Activated gamma-delta T cell (primary cell): ENCODE results near the gene RTN1.
"Not testable (repeated sequence)": the region's sequence is repeated elsewhere in the genome, so short reads cannot be mapped to it uniquely, and the experiment has no call there.

Experiments
- DNase-seq: peaks from one replicate; lab custom pipeline; 2025; lab: John Stamatoyannopoulos, UW

RTN1 gene

DNA sequence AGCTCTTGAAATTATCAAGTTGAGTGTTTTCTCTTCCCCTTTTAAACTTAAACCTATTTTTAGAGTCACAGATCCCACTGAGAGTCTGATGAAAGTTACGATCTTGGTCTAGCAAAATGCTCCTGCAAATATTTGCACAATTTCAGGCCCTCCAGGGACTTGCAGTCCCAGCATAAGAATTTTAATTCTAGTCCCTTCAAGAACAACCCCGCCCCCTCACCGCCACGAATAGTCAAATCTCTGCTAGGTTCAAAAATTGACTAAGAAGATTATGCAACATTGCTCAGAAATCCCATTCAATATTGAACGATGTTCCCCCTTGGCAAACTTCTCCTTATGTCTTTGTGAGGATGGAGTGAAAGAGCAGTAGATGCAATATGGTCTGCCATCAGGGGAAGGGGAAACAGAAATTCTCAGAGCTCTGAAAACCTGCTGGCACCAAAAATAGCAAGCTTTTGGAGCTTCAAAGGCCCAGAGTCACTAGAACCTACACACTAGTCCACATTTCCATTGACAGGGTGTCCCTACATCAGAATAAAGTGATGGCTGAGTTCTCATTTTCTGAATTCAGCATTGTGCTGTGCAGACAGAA is 166.4 kb downstream of the RTN1 start:
- DNase-seq, result no peak

DNA sequence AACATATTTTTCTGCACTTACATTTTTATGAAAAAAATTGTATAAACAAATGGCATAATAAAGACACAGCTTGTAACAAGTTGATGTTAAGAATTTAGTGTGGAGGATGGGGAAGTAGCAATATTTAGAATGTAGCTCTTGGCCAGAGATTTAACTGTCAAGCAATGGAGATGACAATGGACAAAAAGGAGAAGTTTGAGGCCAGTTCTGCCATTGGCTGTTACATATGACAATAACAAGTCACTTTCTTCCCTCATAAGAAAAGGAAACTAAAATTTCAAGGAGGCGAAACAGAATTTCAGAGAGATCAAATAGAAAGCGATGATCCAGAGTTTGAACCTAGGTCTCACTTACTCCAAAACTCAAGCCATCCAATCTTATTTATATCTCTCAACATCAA is 171.1 kb downstream of the RTN1 start:
- DNase-seq, result no peak

DNA sequence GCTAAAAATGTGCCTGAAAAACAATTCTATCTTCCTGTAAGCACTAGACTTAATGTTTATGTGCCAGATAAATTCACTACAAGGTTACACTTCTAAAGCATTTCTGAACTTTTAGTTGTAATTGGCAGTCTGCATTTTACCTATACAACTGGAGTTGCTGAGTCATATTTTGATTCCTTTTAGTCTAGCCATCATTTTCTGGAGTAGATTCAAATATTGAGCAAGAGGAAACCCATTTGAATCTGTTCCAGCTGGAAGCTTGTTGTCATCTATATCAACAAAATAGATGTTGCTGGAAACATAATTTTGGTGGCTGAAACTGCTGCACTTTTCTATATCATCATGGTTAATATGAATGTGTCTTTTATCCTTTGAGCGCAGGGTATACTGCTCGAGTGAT is 171.8 kb downstream of the RTN1 start:
- no peak for DNase-seq

DNA sequence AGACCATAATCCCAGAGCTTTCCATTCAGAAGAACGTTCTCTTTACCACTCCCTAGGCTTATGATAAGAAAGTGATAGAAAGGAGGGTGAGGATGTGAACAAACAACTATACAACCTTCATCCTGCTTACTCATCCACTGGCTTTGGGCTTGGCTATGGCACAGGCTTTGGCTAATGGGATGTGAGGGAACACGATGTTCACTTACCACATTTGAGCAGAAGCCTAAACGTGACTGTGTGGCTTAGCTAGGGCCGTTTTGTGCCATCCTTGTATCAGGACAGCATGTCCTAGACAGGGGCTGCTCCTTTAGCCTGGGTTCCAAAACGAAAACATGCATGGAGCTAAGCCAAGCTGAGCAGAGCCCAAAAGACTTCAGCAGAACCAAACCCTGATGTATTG is 175.4 kb downstream of the RTN1 start:
- DNase-seq, result no peak

DNA sequence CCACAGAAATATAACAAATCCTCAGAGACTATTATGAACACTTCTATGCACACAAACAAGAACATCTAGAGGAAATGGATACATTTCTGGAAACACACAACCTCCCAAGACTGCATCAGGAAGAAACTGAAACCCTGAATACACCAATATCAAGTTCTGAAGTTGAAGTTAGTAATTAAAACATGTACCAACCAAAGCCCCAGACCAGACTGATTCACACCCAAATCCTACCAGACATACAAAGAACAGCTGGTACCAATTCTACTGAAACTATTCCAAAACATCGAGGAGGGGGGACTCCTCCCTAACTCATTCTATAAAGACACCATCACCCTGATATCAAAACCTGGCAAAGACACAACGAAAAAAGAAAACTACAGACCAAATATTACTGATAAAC is 179.3 kb downstream of the RTN1 start:
- DNase-seq, result no peak

DNA sequence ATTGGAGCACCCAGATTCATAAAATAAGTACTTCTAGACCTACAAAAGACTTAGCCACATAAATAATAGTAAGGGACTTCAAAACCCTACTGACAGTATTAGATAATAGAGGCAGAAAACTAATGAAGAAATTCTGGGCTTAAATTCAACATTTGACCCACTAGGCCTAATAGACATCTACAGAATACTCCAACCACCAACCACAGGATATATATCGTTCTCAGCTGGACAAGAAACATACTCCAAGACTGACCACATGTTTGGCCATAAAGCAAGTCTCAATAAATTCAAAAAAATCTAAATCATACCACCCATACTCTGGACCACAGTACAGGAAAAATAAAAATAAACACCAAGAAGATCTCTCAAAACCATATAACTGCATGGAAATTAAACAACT is 180.2 kb downstream of the RTN1 start:
- no peak for DNase-seq

DNA sequence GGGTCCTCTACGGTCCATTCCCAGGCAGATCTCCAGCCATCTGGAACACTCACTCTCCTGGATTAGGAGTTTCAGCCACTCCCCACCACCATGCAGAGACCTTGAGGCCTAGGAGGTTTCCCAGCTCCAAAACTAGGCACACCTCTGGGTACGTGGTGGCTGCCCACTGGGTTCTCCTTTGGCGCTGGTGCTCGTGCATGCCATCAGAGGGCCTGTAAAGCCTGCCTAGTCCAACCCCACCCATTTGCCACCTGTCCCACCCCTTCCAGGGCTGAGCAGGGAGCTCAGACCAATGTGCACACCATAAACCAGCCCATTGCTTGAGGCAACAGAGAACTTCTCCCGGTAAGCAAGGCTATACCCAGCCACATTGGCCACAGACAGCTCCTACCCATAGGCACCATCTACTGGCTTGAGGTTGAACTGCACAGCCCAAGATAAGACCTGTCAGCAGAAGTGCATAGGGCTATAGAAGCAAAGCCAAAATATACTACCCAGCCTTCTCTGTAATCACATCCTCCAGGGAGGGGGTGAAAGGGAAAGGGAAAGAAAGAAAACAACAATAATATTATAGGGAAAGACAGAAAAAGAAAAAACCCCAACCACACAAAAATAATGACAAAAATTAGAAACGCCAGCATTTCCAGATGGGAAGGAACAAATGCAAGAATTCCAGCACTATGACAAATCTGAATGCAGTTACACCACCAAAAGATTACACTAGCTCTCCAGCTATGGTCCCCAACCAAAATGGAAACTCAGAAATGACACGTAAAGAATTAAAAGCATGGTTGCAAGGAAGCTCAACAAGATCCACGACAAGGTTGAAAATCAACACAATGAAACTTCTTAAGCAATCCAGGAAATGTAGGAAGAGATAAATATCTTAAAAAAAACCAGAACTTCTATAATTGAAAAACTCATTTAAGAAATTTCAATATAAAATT is 182.1 kb downstream of the RTN1 start:
- no peak for DNase-seq

DNA sequence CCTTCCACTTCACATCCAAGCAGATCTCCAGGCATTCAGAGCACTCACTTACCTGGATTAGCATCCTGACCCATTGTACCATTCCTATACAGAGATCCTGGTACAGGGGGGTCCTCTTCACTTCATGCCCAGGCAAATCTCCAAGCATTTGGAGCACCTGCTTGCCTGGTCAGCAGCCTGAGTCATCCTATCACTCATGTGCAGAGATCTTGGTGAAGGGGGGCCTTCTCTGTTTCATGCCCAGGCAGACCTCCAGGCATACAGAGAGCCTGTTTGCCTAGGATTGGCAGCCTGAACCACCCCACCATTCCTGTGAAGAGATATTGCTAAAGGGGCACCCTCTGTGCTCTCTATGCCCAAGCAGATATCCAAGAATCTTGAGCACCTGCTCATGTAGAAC is 182.9 kb downstream of the RTN1 start:
- DNase-seq, result no peak

DNA sequence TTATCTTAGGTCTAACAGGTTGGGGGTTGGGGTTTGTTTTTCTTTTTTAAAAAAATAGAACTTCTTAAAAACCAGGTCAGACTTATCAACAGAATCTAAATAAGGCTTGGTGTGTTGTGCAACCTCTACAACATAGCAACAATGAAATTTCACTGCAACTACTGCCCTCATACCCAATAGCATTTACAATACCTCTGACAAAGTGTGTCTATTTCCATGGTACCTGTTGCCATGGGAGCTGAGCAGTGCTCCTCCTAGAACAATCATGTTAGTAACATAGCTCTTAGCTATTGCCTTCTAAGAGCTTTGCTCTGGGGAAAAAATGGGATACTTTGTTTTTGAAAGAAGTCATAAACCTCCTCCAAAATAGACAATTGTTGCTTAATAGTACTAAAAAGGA is 190.7 kb downstream of the RTN1 start:
- no peak for DNase-seq

DNA sequence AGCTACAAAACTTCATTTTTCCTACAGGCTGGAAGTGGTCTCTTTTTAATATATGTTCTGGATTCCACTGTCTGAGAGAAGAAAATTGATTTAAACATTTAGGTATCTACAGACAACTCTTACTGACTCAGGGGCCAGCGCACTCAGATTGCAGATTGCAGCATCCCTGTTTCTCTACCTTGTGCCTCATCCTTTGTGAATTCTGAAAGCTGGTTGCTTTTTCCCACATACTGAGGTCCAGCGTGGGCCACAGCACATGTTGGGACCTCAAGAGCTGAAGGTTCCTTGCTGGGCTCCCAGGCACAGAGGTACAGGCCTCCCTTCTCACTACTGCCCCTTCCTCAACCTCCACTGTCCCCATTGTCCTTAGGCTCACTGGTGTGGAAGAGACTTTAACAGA is 192.2 kb downstream of the RTN1 start:
- DNase-seq, result no peak

DNA sequence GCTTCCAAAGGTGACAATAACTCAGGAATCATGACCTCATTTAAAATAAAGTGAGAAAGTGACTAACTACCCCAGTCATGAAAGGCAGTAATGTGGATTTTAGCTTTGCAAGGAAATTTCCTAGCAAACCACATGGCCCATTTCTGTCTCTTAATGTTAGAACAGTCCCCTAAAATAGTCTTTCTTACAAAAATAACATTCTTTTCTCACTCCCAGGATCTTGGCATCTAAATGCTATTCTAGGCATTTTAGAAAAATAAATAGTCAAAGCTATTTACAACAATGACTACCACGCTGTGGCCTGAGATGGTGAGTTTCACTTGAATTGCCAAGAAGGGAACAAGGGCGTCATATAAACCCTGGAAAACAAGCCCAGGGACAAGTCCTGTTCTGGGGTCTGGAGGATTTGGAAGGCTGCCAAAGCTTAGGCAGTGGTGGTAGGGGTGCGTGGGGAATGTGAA is 192.8 kb downstream of the RTN1 start:
- no peak for DNase-seq

DNA sequence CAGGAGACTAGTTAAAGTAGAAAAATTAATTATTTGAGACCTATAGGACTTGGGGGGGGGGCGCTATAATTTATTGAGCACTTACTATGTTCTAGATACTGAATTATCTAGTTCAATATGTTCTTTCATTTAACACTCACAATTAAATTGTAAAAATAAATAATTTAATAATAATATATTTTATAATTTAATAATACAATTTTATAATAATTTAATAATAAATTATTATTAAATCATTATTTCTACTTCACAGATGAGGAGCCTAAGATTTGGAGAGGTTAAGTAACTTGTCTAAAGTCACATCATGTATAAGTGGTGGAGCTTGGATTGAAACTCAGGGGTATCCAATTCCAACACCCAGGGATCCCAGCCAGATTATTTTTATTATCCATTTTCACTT is 195.2 kb downstream of the RTN1 start:
- DNase-seq, result no peak

DNA sequence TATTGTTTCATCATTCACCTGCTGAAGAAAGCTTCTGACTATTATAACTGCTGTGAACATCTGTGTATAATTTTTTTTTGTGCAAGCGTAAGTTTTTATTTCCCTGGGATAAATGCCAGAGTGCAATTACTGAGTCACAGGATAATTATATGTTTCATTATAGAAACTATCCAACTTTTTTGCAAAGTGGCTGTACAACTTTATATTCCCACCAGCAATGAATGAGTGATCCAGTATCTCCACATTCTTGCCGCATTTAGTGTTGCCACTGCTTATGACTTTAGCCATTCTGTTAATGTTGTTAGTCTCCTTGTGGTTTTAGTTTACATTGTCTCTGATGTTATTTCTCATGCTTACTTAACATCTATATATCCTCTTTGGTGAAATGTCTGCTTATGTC is 205.8 kb downstream of the RTN1 start:
- no peak for DNase-seq

DNA sequence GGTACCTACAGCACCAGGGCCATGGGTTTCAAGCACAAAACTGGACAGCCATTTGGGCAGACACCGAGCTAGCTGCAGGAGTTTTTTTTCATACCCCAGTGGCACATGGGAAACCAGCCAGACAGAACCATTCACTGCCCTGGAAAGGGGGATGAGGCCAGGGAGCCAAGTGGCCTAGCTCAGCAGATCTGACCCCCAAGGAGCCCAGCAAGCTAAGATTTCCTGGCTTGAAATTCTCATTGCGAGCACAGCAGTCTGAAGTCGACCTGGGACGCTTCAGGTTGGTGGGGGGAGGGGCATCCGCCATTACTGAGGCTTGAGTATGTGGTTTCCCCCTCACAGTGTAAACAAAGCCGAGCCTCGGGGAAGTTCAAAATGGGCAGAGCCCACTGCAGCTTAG is 212.8 kb downstream of the RTN1 start:
- DNase-seq, result no peak

DNA sequence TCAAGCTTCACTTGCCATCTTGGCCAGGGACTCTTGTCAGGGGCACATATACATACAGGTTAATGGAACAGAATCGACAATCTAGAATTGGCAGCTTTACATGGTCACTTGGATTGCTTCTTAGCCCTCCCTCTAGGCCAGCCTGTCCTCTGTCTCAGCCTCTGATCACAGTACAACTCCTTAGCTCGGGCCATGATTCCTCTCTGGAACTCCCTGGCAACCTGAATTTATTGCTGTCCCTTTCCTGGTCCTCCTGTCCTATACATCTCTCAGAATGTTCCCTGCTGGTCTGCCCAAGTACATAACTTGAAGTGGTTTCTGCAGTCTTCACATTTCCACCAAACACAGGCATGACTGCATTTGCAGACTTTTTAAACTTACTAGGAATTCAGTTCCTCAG is 214.1 kb downstream of the RTN1 start:
- no peak for DNase-seq

DNA sequence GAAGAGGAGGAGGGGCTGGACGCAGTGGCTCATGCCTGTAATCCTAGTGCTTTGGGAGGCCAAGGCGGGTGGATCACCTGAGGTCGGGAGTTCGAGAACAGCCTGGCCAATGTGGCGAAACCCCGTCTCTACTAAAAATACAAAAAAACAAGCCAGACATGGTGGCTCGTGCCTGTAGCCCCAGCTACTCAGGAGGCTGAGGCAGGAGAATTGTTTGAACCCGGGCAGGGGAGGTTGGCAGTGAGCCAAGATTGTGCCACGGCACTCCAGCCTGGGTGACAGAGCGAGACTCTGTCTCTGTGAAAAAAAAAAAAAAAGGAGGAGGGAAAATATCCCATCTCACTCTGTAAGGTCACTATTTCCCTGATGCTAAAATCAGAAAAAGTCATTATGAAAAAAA is 216.4 kb downstream of the RTN1 start:
- not testable (repeated sequence) for DNase-seq

DNA sequence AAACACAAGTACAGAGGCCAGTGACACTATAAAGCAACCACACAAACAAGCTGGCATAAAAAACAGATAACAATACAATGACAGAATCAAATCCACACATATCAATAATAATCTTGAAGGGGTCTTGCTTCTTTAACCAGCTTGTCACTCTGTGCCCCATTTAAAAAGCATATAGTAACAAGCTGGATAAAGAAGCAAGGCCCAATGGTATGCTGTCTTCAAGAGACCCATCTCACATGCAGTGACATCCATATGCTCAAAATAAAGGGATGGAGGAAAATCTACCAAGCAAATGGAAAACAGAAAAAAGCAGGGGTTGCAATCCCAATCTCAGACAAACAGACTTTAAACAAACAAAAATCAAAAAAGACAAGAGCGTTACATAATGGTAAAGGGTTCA is 223.7 kb downstream of the RTN1 start:
- DNase-seq, result not testable (repeated sequence)

DNA sequence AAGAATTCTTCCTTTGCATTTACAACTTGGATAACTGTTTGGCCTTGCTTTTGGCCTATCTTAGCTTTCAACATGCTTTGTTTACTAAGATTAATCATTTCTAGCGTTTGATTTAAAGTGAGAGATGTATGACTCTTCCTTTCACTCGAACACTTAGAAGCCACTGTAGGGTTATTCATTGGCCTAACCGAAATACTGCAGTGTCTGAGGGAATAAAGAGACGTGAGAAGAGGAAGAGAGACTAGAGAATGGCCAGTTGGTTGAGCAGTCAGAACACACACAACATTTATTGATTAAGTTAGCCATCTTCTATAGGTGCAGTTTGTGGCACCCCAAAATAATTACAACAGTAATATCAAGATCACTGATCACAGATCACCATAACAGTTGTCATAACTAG is 231.7 kb downstream of the RTN1 start:
- DNase-seq, result no peak

DNA sequence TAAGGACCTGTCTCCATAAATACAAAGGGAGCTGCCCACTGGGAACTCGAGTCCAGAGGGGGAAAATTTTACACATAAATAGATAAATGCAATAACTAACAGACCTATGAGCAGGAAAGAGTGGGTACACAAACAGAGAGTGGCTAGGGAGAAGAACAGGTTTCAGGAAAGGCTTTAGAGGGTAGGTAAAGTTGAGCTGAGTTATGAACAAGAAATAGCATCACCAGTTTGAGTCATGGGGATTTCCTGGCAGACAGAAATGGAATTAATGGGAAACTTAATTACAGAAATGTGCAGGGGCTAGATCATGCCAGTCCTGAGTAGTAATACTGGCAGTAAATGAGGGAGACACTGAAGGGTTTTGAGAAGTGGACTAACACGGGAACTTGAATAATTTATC is 236.0 kb downstream of the RTN1 start:
- no peak for DNase-seq

DNA sequence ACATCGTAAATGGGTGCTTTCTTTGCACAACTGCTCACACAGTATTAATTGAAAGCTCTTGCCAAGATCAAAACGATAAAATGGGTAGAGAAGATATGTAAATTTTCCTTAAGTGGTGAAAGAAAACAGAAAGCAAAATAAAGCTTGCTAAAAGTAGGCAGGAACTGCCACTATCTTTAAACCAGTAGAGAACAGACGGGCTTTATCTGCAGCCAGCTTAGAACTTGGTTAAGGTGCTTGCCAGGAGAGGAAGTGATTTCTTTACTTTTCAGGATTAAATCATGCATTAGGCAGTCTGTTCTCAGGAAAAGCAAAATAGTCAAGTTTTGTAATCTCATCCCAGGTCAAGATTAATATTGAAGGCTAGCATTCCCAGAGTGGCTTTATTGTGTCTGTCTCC is 237.1 kb downstream of the RTN1 start:
- DNase-seq, result no peak

DNA sequence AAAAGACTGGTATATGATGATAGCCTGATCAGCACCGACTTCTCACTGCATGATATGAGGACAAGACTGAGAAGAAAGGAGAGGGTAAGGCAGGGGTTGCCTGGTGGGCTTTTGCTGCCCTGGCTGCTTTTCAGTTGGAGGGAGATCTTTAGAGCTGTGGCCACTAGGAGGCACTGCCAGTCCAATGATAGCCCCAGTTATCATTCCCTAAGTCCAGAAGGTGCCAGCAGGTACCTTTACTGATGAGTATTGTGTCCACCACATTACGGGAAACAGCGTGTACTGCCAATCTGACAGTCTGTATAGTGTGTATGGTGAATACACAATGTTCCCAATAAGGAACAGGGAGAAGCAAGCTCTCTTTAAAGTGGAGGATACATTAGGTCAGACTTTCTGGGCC is 238.2 kb downstream of the RTN1 start:
- DNase-seq, result no peak

DNA sequence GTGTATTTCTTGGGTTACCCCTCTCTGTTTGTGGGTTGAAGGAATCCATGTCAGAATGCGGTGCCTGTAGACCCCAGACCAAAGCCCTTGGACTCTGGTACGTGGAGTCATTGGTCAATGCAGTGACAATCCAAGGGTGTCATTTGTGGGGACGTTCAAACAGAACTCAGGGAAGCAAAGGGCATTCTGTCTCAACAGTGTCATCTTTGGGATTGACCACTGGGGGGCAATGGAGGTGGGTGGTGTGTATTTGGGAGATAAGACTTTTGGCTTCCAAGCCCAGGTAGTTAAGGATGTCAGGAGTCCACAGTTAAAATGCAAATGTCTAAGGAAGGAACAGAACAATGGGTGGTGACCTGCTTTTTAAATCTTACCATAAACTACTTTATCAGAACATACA is 239.3 kb downstream of the RTN1 start:
- no peak for DNase-seq

DNA sequence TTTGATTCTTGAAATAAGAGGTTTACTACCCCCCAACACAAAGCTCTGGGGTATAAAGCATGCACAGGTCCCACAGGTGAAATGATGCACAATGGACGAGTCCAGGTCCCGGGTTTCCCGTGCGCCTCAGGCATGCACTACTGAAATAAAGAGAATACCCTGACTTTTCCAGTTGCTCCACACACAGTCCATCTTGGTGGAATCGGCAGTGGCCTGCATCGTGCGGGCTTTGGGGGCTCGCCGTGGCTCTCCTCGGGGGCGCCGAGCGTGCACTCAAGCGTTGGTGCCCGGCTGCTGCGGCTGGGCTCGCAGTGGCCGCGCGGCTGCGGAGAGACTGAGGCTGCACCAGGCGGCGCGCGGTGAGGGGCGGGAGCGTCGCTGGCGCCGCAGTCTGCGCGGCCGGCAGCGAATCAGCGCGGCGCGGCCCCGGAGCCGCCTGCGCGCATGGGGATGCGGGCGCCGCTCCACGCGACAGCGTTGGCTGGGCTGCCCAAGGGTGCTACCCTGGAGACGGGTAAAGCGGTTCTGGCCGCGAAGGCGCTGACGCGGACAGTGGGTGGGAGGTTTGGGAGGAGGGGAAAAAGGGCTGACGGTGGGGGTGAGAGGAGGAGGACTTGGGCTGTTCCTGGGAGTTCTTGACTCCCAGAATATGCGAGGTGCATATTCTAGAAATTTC is 240.2 kb downstream of the RTN1 start:
- DNase-seq, result no peak
